Heart left ventricle (tissue), 13 donors: ENCODE results near the gene ZNF555.

Experiments
- POLR2A ChIP-seq, 2 donors: fragments of 450-650 bp; IDR thresholded peaks; one replicate each; pipeline ENCODE4 v1.6.1; 2017; ENCODE audit warnings: antibody characterized with exemption in 2 of 2, mild to moderate bottlenecking in 2 of 2, moderate library complexity in 2 of 2
- TF ChIP-seq, protein P1 (sequence below), 12 donors: fragments of 200-600 bp; sonication (generic) in 4 of 12; IDR thresholded peaks; one replicate each; pipeline versions ENCODE4 v1.5.0 to v1.8.0; 2018 to 2022; ENCODE audit warnings: antibody characterized with exemption in 12 of 12, mild to moderate bottlenecking in 5 of 12
- donor health status: ischemic (EF 13 %, LVEDD 7.1; RV severe dilation, severe dysfunction).
- donor health status: DM: no; HTN: yes; CAD: no.
- donor health status: DM: no; HTN: no; CAD: no.
- donor health status: ischemic (EF 25% LVEDD 6.9; RV normal size, moderate dysfunction).
- donor health status: ischemic (EF 25% LVEDD 5.7; RV mildly dilated, moderate dysfunction).
- donor health status: ischemic (EF 35%, LVEDD 5.7; RV mildly dilated, moderate dysfunction).
- donor health status: nonischemic (EF 11% LVEDD 7.7; RV severe dilation, severe dysfunction).
- donor health status: DM: yes; HTN: yes; CAD: no.
- donor health status: PGD.
- donor health status: ischemic (EF 29% LVEDD 5.4; RV normal size, mild dysfunction).
- donor health status: nonischemic (EF 23%, LVEDD 6.1; RV moderate dilation, normal function).

GRCh38 chr19:2798158-2798685 is 43.1 kb upstream of the ZNF555 start:
- TF ChIP-seq, protein P1, sequence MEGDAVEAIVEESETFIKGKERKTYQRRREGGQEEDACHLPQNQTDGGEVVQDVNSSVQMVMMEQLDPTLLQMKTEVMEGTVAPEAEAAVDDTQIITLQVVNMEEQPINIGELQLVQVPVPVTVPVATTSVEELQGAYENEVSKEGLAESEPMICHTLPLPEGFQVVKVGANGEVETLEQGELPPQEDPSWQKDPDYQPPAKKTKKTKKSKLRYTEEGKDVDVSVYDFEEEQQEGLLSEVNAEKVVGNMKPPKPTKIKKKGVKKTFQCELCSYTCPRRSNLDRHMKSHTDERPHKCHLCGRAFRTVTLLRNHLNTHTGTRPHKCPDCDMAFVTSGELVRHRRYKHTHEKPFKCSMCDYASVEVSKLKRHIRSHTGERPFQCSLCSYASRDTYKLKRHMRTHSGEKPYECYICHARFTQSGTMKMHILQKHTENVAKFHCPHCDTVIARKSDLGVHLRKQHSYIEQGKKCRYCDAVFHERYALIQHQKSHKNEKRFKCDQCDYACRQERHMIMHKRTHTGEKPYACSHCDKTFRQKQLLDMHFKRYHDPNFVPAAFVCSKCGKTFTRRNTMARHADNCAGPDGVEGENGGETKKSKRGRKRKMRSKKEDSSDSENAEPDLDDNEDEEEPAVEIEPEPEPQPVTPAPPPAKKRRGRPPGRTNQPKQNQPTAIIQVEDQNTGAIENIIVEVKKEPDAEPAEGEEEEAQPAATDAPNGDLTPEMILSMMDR (IDR thresholded peaks at IDR 0.05) = no peak
- TF ChIP-seq POLR2A (IDR thresholded peaks at IDR 0.05) = no peak
